ENCODE results near the gene RNF7.

DNA sequence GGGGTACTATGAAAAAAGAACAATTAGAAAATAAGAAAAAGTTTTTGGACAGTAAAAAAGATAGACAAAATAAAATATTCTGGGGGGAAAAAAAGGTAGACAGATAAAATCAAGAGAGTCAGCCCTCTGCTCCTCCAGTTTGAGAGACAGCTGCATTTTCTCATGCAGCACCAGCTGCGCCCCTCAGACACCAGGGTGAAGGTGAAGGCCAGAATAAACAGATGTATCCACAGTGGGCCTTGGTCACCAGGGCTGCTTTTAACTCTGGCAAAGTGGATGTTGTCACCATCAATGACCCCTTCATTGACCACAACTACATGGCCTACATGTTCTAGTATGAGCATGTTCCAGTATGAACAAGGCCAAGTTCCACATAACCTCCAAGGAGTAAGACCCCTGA is 13.9 kb upstream of the RNF7 start:
- TF ChIP-seq POLR2AphosphoS5 (IDR thresholded peaks at IDR 0.05) (no peak), POLR2A (IDR thresholded peaks at IDR 0.05) (no peak)
- TF ChIP-seq, protein P1, sequence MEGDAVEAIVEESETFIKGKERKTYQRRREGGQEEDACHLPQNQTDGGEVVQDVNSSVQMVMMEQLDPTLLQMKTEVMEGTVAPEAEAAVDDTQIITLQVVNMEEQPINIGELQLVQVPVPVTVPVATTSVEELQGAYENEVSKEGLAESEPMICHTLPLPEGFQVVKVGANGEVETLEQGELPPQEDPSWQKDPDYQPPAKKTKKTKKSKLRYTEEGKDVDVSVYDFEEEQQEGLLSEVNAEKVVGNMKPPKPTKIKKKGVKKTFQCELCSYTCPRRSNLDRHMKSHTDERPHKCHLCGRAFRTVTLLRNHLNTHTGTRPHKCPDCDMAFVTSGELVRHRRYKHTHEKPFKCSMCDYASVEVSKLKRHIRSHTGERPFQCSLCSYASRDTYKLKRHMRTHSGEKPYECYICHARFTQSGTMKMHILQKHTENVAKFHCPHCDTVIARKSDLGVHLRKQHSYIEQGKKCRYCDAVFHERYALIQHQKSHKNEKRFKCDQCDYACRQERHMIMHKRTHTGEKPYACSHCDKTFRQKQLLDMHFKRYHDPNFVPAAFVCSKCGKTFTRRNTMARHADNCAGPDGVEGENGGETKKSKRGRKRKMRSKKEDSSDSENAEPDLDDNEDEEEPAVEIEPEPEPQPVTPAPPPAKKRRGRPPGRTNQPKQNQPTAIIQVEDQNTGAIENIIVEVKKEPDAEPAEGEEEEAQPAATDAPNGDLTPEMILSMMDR (IDR thresholded peaks at IDR 0.05) = no peak

Measured in transverse colon (tissue), 4 donors.